ENCODE results near the gene SLC17A9.

Gene SLC17A9, protein sequence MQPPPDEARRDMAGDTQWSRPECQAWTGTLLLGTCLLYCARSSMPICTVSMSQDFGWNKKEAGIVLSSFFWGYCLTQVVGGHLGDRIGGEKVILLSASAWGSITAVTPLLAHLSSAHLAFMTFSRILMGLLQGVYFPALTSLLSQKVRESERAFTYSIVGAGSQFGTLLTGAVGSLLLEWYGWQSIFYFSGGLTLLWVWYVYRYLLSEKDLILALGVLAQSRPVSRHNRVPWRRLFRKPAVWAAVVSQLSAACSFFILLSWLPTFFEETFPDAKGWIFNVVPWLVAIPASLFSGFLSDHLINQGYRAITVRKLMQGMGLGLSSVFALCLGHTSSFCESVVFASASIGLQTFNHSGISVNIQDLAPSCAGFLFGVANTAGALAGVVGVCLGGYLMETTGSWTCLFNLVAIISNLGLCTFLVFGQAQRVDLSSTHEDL

DNA sequence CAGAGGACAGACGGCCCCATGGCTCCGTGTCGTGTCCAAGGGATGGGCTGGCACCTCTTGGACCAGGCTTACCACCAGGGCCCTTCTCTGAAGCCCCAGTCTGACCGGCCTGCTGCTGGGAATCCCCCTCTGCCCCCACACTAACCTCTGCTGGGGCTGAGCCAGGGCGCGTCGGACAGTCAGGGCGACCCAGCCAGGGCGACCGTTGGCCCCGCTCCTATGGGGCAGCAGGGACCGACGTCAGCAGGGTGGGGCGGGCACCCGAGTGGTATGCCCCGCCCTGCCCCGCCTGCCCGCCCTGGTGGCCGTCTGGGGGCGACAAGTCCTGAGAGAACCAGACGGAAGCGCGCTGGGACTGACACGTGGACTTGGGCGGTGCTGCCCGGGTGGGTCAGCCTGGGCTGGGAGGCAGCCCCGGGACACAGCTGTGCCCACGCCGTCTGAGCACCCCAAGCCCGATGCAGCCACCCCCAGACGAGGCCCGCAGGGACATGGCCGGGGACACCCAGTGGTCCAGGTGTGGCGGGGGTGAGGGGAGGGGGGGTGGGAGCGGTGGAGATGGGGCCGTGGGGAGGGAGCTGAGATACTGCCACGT lies at the start of gene SLC17A9:
Gene SLC17A9 (plus strand): TSS at position 337 of the 595 bp plus-strand sequence. CDS start 122 bp downstream, at position 459.
- no peak for DNase-seq (ENCODE audit: low read depth)
- TF ChIP-seq, protein P1, sequence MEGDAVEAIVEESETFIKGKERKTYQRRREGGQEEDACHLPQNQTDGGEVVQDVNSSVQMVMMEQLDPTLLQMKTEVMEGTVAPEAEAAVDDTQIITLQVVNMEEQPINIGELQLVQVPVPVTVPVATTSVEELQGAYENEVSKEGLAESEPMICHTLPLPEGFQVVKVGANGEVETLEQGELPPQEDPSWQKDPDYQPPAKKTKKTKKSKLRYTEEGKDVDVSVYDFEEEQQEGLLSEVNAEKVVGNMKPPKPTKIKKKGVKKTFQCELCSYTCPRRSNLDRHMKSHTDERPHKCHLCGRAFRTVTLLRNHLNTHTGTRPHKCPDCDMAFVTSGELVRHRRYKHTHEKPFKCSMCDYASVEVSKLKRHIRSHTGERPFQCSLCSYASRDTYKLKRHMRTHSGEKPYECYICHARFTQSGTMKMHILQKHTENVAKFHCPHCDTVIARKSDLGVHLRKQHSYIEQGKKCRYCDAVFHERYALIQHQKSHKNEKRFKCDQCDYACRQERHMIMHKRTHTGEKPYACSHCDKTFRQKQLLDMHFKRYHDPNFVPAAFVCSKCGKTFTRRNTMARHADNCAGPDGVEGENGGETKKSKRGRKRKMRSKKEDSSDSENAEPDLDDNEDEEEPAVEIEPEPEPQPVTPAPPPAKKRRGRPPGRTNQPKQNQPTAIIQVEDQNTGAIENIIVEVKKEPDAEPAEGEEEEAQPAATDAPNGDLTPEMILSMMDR (IDR thresholded peaks at IDR 0.05; ENCODE audit: insufficient read depth, low read depth, low read length, missing control alignments), result no peak
- no peak within 1 kb of the TSS for H3K4me3 ChIP-seq (ENCODE audit: low read length)

DNA sequence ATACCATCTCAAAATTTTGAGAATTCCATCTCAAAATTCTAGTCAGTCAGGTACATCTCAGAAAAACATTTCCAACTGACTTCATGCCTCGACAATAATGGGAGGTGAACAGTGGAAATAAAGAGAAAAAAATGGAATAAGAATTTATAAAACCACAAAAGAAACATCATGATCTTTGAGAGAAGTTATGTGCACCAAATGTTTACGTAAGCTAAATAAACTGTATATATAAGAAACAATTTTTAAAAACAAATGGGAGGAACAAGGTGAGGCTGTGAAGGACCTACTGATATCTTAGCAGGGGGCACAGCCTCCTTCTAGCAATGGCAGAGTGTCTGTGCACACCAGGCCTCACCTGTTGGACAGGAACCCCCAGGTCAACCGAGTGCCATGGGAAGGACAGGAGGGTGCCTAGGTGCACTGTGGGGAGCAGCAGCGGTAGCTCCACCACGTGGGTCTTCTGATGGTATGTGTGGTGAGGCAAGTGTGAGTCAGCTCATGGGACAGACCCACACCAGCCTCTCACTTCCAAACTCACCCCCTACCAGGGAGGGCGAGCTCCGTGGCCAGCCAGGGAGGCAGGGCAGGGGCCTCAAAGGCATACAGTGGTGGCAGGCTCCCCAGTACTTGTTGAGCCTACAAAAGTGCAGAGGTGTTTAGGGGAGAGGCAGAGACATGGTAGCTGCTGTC lies 49.4 kb upstream of the SLC17A9 start:
- H3K4me3 ChIP-seq (ENCODE audit: low read length), result no peak overlapping the region
- TF ChIP-seq, protein P1 (IDR thresholded peaks at IDR 0.05; ENCODE audit: insufficient read depth, low read depth, low read length, missing control alignments), result no peak
- DNase-seq (ENCODE audit: low read depth), result peak; percentile 19

DNA sequence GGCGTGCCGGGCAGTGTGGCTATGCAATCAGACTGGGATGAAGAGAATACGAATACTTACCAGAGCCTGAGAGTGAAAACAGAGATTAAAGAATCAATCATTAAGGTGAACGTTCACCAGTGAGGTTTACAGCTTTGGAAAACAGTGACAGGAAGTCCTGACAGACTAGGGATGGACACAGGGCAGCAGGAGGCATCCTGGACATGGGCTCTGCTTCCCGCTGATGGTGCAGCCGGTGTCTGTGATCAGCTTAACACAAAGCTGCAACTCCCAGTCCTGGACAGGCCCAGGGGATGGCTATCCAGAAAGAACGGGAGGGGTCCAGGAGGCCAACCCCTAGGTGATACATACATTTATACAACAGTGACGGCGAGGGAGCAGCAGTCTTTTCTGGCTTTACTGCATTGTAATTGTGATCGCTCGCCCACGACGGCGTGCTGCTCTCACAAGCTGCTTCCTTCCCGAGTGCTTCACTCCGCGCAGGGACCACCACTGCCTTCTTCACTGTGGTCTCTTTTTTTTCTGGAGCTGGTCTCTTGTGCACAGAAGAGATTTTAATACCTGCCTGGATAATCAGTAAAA lies 46.9 kb upstream of the SLC17A9 start:
- DNase-seq (ENCODE audit: low read depth), result no peak
- TF ChIP-seq, protein P1 (IDR thresholded peaks at IDR 0.05; ENCODE audit: insufficient read depth, low read depth, low read length, missing control alignments), result no peak
- no peak overlapping the region for H3K4me3 ChIP-seq (ENCODE audit: low read length)

DNA sequence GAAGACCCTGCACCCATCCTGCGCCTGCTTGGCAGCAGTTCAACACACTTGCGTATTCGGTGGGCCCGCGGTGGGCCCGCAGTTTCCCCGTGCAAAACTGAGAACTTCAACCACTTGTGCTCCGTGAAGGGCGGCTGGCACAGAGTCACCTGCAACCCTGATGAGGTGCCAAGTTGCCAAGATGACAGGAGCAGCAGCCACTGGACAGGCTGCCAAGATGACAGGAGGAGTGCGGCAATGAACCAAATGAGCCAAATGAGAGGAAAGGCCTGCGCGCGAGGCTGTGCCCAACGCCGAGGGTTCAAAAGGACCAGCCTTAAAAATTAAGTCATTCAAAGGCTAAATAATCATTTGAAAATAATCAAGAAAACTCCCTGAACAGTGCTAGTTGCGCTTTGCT lies 46.3 kb upstream of the SLC17A9 start:
- H3K4me3 ChIP-seq (ENCODE audit: low read length), result no peak overlapping the region
- TF ChIP-seq, protein P1 (IDR thresholded peaks at IDR 0.05; ENCODE audit: insufficient read depth, low read depth, low read length, missing control alignments), result no peak
- no peak for DNase-seq (ENCODE audit: low read depth)

DNA sequence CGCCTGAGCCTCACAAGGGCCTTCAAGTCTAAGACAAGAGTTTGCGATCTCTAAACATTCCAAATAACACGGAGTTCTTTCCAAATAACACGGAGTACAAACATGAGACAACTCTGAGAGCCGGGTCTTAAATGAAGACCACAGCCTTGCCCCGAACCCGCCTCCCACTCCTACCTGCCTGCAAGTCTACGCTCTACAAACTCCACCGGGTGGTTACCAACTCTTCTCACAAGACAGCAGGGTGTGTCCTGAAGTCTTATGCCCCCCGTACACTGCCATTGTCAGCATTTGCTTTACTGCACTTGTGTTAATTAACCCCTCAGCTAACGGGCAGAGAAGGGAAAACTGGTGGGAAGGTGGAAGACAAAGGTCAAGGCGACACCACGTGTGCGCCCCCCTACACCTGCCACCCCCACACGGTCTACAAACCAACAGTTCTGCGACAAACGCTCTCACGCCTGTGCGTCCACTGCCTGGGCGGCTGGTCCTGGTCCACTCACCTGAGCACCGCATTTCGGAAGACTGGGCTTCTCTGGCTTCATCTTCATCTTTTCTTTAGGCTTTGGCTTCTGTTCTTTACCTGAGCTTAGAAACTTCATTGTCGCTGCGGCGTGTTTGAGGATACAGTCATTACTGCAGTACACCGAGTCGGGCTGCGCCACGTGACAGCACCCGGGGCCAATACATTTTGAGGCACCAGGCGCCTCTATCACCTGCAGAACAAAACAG lies 45.7 kb upstream of the SLC17A9 start:
- TF ChIP-seq, protein P1 (IDR thresholded peaks at IDR 0.05; ENCODE audit: insufficient read depth, low read depth, low read length, missing control alignments), result no peak

More for the DNA sequence above, 45.7 kb upstream of the SLC17A9 start:
- H3K4me3 ChIP-seq (ENCODE audit: low read length), result no peak overlapping the region
- DNase-seq (ENCODE audit: low read depth), result no peak
